ENCODE measurements around the gene MYNN.

The MYNN gene

GRCh38 chr3:169835533-169835932 is 62.3 kb downstream of the MYNN start:
- DNase-seq: no peak

DNA sequence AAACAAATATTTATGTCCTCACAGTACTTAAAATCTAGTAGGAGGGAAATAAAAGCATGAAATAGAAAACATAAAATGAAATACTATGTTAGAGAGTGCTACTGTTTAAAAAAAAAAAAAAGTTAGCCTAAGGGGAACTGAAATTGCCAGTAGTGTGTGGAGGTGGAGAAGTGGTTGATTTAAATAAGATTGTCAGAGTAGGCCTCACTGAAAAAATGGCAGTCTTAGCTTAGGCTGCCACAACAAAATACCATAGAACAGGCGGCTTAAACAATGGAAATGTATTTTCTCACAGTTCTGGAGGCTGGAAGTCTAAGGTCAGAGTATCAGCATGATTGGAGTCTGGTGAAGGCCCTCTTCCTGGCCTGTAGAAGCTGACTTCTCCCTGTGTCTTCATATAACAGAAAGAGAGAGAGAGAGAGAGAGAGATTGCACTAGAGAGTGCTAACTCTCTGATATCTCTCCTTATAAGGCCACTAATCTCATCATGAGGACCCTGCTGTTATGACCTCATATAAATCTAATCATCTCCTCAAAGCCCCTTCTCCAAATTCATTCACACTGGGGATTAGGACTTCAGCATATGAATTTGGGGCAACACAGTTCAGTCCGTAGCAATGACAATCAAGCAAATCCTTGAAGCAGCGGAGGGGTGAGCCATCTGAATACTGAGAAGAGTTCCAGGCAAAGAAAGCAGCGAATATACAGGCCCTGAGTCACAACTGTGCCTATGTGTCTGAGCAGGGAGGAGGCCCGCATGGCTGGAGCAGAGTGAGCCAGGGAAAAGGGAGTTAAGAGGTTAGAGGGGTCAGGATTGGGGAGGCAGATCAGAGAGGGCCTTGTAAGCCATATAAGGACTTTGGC is 63.1 kb downstream of the MYNN start:
- DNase-seq: peak; percentile 24

GRCh38 chr3:169836942-169837275 is 63.7 kb downstream of the MYNN start:
- DNase-seq: peak; percentile 16

DNA sequence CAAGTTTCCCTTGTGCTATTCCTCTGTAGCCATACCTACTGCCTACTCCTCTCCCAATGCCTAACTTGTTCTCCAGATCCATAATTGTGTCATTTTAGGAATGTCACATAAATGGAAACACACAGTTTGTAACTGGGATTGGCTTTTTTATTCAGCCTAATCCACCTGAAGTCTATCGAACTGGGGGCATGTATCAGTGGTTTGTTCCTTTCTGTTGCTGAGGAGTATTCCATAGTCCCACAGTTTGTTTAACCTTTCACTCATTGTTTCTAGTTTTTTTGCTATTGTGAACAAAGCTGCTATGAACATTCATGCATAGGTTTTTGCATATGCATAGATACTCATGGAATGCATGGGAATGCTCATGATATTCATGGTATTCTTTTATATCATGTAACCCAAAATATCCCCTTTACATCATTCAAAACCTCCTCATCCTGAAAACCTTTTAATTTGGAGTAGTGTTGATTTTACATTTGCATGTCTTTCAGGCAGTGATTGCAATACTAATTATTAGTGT is 65.4 kb downstream of the MYNN start:
- no peak for DNase-seq

Data from fibroblast of skin of back (primary cell).